MM.1S (cell line): ENCODE results near the gene OSBP2.
"Not testable (repeated sequence)": the region's sequence is repeated elsewhere in the genome, so short reads cannot be mapped to it uniquely, and the experiment has no call there.

Source experiments
- DNase-seq: peaks from one replicate; pipeline ENCODE4 v3.0.0-alpha.2; 2015
- H2AFZ ChIP-seq: fragments of 300-600 bp; sonication (generic); 2 replicates; pipeline ENCODE4 v1.6.0; 2016; ENCODE audit warnings: antibody characterized with exemption, low read length
- H3F3A ChIP-seq: fragments of 300-600 bp; sonication (generic); 2 replicates; pipeline ENCODE4 v1.6.1; 2016; ENCODE audit warnings: mild to moderate bottlenecking, antibody characterized with exemption, low read length, moderate library complexity, mixed read lengths; ENCODE audit not compliant: insufficient read depth
- H3K27ac ChIP-seq: fragments of 300-600 bp; sonication (generic); 2 replicates; pipeline ENCODE4 v1.5.1; 2016; ENCODE audit warnings: mild to moderate bottlenecking, low read length
- H3K27me3 ChIP-seq: fragments of 300-600 bp; sonication (generic); replicated peaks from 2 replicates; pipeline ENCODE4 v1.6.0; 2016; ENCODE audit warnings: low read length; ENCODE audit not compliant: insufficient read depth
- H3K36me3 ChIP-seq: fragments of 300-600 bp; sonication (generic); replicated peaks from 2 replicates; pipeline ENCODE4 v1.6.1; 2016; ENCODE audit warnings: mild to moderate bottlenecking, low read length, mixed read lengths; ENCODE audit not compliant: insufficient read depth
- H3K4me1 ChIP-seq: fragments of 300-600 bp; sonication (generic); 2 replicates; pipeline ENCODE4 v1.6.1; 2016; ENCODE audit warnings: low read length, mixed read lengths
- H3K4me2 ChIP-seq: fragments of 300-600 bp; sonication (generic); 2 replicates; pipeline ENCODE4 v1.6.0; 2016; ENCODE audit warnings: low read depth, low read length
- H3K4me3 ChIP-seq: fragments of 300-600 bp; sonication (generic); 2 replicates; pipeline ENCODE4 v1.5.1; 2016; ENCODE audit warnings: low read length, mixed read lengths
- H3K79me2 ChIP-seq: fragments of 300-600 bp; sonication (generic); 2 replicates; pipeline ENCODE4 v1.6.1; 2016; ENCODE audit warnings: mixed run types, low read length, mixed read lengths
- H3K9ac ChIP-seq: fragments of 300-600 bp; sonication (generic); 2 replicates; pipeline ENCODE4 v1.6.1; 2016; ENCODE audit warnings: low read length, mixed read lengths
- H3K9me2 ChIP-seq: fragments of 300-600 bp; sonication (generic); replicated peaks from 2 replicates; pipeline ENCODE4 v1.6.1; 2016; ENCODE audit warnings: mild to moderate bottlenecking, low read length, mixed read lengths; ENCODE audit not compliant: insufficient read depth
- H3K9me3 ChIP-seq: fragments of 300-600 bp; sonication (generic); replicated peaks from 2 replicates; pipeline ENCODE4 v1.6.1; 2016; ENCODE audit warnings: mild to moderate bottlenecking, low read length, mixed read lengths; ENCODE audit not compliant: insufficient read depth
- H4K20me1 ChIP-seq: fragments of 300-600 bp; sonication (generic); 2 replicates; pipeline ENCODE4 v1.6.1; 2016; ENCODE audit warnings: mild to moderate bottlenecking, low read length, moderate library complexity, mixed read lengths; ENCODE audit not compliant: insufficient read depth
- CTCF ChIP-seq: fragments of 300-600 bp; sonication (generic); IDR thresholded peaks from 2 replicates; pipeline ENCODE4 v1.5.1; 2016; ENCODE audit warnings: antibody characterized with exemption, low read length, mixed read lengths
- EZH2 ChIP-seq: fragments of 300-600 bp; sonication (generic); optimal IDR thresholded peaks from 2 replicates; pipeline ENCODE3; 2017; ENCODE audit warnings: low read depth, mild to moderate bottlenecking, antibody characterized with exemption, low read length, mixed read lengths
- EZH2phosphoT487 ChIP-seq: fragments of 300-600 bp; sonication (generic); IDR thresholded peaks from 2 replicates; pipeline ENCODE4 v1.6.1; 2018; ENCODE audit warnings: antibody characterized with exemption, low read length

OSBP2 gene

GRCh38 chr22:30773919-30774318, 79.2 kb downstream of the OSBP2 start:
- H3K9me3 ChIP-seq = no peaks in the 10 kb centered on the region
- H3K9me2 ChIP-seq = no peaks in the 10 kb centered on the region
- no peaks in the 10 kb centered on the region for H3K4me1 ChIP-seq
- no peaks in the 10 kb centered on the region for H3K36me3 ChIP-seq
- TF ChIP-seq CTCF = no peak
- no peak for TF ChIP-seq EZH2
- TF ChIP-seq EZH2phosphoT487 = no peak
- H3K79me2 ChIP-seq = no peaks in the 10 kb centered on the region
- no peaks in the 10 kb centered on the region for H3F3A ChIP-seq
- no peak overlapping the region for H3K27ac ChIP-seq
- no peak overlapping the region for H3K4me2 ChIP-seq
- H2AFZ ChIP-seq = no peak overlapping the region
- no peak for DNase-seq
- H3K9ac ChIP-seq = no peak overlapping the region
- H3K27me3 ChIP-seq = no peaks in the 10 kb centered on the region
- H3K4me3 ChIP-seq = no peak overlapping the region
- no peaks in the 10 kb centered on the region for H4K20me1 ChIP-seq

DNA sequence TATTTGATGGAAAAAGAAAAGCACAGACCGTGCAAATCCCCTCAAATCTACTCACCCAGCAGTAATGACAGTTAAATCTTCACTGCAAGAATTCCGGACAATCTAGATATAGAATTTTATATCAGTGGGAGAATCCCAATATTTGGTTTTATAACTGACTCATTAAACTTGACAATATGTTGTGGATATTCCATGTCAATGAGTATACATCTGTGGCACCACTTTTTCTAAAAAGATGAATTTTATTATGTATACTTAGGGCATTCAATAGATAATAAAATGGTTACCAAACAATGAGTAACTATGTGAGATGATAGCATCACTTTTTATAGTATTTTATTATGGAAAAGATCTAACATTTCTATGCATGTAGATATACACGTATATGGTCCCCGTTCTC, 79.9 kb downstream of the OSBP2 start:
- no peaks in the 10 kb centered on the region for H3K79me2 ChIP-seq
- H3K4me1 ChIP-seq = no peaks in the 10 kb centered on the region
- no peaks in the 10 kb centered on the region for H3K9me2 ChIP-seq
- H3K4me3 ChIP-seq = no peak overlapping the region
- no peaks in the 10 kb centered on the region for H3K27me3 ChIP-seq
- no peaks in the 10 kb centered on the region for H3K36me3 ChIP-seq
- no peak for DNase-seq
- no peaks in the 10 kb centered on the region for H3K9me3 ChIP-seq
- no peak overlapping the region for H3K9ac ChIP-seq
- no peaks in the 10 kb centered on the region for H3F3A ChIP-seq
- H4K20me1 ChIP-seq = no peaks in the 10 kb centered on the region
- H2AFZ ChIP-seq = no peak overlapping the region
- TF ChIP-seq CTCF (no peak), EZH2 (no peak), EZH2phosphoT487 (no peak)
- no peak overlapping the region for H3K4me2 ChIP-seq
- no peak overlapping the region for H3K27ac ChIP-seq

- Histone ChIP-seq H3K4me1 (no peaks in the 10 kb centered on the region), H2AFZ (no peak overlapping the region), H3K27me3 (no peaks in the 10 kb centered on the region), H3K4me2 (no peak overlapping the region), H4K20me1 (no peaks in the 10 kb centered on the region), H3K4me3 (no peak overlapping the region), H3K27ac (no peak overlapping the region), H3K9me3 (no peaks in the 10 kb centered on the region), H3K79me2 (no peaks in the 10 kb centered on the region), H3K9ac (no peak overlapping the region), H3K36me3 (no peaks in the 10 kb centered on the region), H3F3A (no peaks in the 10 kb centered on the region), H3K9me2 (no peaks in the 10 kb centered on the region)
- no peak for DNase-seq
- TF ChIP-seq CTCF (no peak), EZH2phosphoT487 (no peak)
These were observed 81.8 kb downstream of the OSBP2 start for GRCh38 chr22:30776476-30776875.

GRCh38 chr22:30777146-30777545, 82.5 kb downstream of the OSBP2 start:
- H3F3A ChIP-seq, H3K9ac ChIP-seq, H4K20me1 ChIP-seq, H3K4me1 ChIP-seq, DNase-seq, H2AFZ ChIP-seq, H3K9me3 ChIP-seq, H3K9me2 ChIP-seq, H3K4me3 ChIP-seq, H3K79me2 ChIP-seq, H3K4me2 ChIP-seq, H3K36me3 ChIP-seq, H3K27ac ChIP-seq, H3K27me3 ChIP-seq: not testable (repeated sequence)
